K562 (cell line): ENCODE data around the gene GAB1. TPM values are rescaled to one million over a fixed set of nuclear protein-coding genes. Genes with fewer than 3 reads are reported as not detected.
A peak's percentile ranks its signal among the peaks of the same experiment; 100 is the strongest.

Experiments used
- ATAC-seq: fragments of 200-7000 bp; cut with Tn5 transposase; 3 replicates; pipeline ENCODE4 v1.9.1; 2020; ENCODE audit warnings: moderate library complexity
- BruUV-seq: library from RNA; stranded (reverse); fragments of 400-500 nt; replicated peaks from 2 replicates; lab custom pipeline; 2021; lab: Mats Ljungman, UMichigan
- CTCF ChIA-PET: fragments of 300-600 bp; formaldehyde crosslinking; extraction: SDS; loops from one replicate; lab custom pipeline; 2021; ENCODE audit warnings: low intra/inter-chr PET ratio; lab: Yijun Ruan, JAX
- POLR2A ChIA-PET: fragments of 300-600, 350-650 bp; sonication (Branson Sonifier 250); formaldehyde crosslinking; extraction: SDS; loops from one replicate; lab custom pipeline; 2021; ENCODE audit warnings: antibody characterized with exemption, inconsistent platforms; lab: Yijun Ruan, JAX
- DNase-seq, 4 experiments: peaks; one replicate each; pipeline versions ENCODE4 v3.0.0 to v3.0.0-alpha.2; 2011 to 2018; ENCODE audit warnings: low spot score in 3 of 4, mixed read lengths in 3 of 4; ENCODE audit errors: extremely low read depth in 1 of 4
- FAIRE-seq: peaks from 2 replicates; lab custom pipeline; 2011; peaks lifted over from hg19 to GRCh38; lab: Jason Lieb, UNC
- H2AFZ ChIP-seq: 2 replicates; pipeline ENCODE4 v1.6.0; 2011; ENCODE audit warnings: low read depth, low read length, control low read depth, inconsistent platforms
- H3K27ac ChIP-seq: fragments of 200-600 bp; 3 replicates; pipeline ENCODE4 v1.8.0; 2011; ENCODE audit warnings: low read depth, mild to moderate bottlenecking, control low read depth, inconsistent platforms, low read length, moderate library complexity, mixed read lengths; ENCODE audit errors: extremely low read depth
- H3K27me3 ChIP-seq, 2 experiments: fragments of 300-600 bp in 1 of 2; 2 replicates in 1 of 2; 3 replicates in 1 of 2; pipeline versions ENCODE4 v1.6.0 to v1.8.0; 2011; ENCODE audit warnings: inconsistent platforms in 2 of 2, low read length in 2 of 2, mild to moderate bottlenecking in 1 of 2, mixed read lengths in 1 of 2, moderate library complexity in 1 of 2; ENCODE audit not compliant: control insufficient read depth in 2 of 2, insufficient read depth in 2 of 2
- H3K36me3 ChIP-seq: fragments of 300-600 bp; 3 replicates; pipeline ENCODE4 v1.8.0; 2011; ENCODE audit warnings: mild to moderate bottlenecking, low read length, inconsistent platforms; ENCODE audit not compliant: control insufficient read depth, insufficient read depth
- H3K4me1 ChIP-seq, 2 experiments: fragments of 200-600 bp in 1 of 2; replicated peaks in 1 of 2; 2 replicates in 1 of 2; 3 replicates in 1 of 2; pipeline versions ENCODE4 v1.5.1 to v1.8.0; 2011; ENCODE audit warnings: inconsistent platforms in 2 of 2, low read length in 2 of 2, mild to moderate bottlenecking in 1 of 2, mixed read lengths in 1 of 2, moderate library complexity in 1 of 2; ENCODE audit not compliant: control insufficient read depth in 2 of 2, insufficient read depth in 2 of 2
- H3K4me2 ChIP-seq: 2 replicates; pipeline ENCODE4 v1.6.1; 2011; ENCODE audit warnings: low read length, control low read depth, inconsistent platforms, mixed read lengths; ENCODE audit not compliant: insufficient read depth
- H3K4me3 ChIP-seq: fragments of 200-600 bp; sonication (generic), shearing (Covaris generic); 2 replicates; pipeline ENCODE4 v1.5.1; 2016; ENCODE audit warnings: control low read depth, inconsistent platforms
- H3K79me2 ChIP-seq: fragments of 200-600 bp; 3 replicates; pipeline ENCODE4 v1.8.0; 2011; ENCODE audit warnings: low read length, inconsistent platforms; ENCODE audit not compliant: control insufficient read depth, insufficient read depth
- H3K9ac ChIP-seq, 2 experiments: 2 replicates each; pipeline versions ENCODE4 v1.6.0 to v1.6.1; 2011; ENCODE audit warnings: low read depth in 2 of 2, low read length in 2 of 2, control low read depth in 1 of 2, inconsistent platforms in 1 of 2, mild to moderate bottlenecking in 1 of 2, mixed read lengths in 1 of 2; ENCODE audit not compliant: insufficient read depth in 1 of 2
- H3K9me1 ChIP-seq: one replicate; pipeline ENCODE4 v1.6.0; 2011; ENCODE audit warnings: inconsistent platforms, mild to moderate bottlenecking, low read length, moderate library complexity; ENCODE audit not compliant: control insufficient read depth, insufficient read depth
- H3K9me3 ChIP-seq: replicated peaks from 2 replicates; pipeline ENCODE4 v1.5.1; 2011; ENCODE audit warnings: low read depth, low read length, inconsistent platforms; ENCODE audit not compliant: control insufficient read depth, insufficient read depth
- H4K20me1 ChIP-seq: replicated peaks from 2 replicates; pipeline ENCODE4 v1.6.1; 2011; ENCODE audit warnings: low read length, inconsistent platforms, mixed read lengths; ENCODE audit not compliant: control insufficient read depth, insufficient read depth
- CLOCK ChIP-seq: fragments of 250-450 bp; sonication (Bioruptor Pico); IDR thresholded peaks from 2 replicates; pipeline ENCODE4 v1.4.0; 2020; ENCODE audit warnings: mild to moderate bottlenecking, moderate library complexity, borderline replicate concordance
- CREB5 ChIP-seq: fragments of 250-450 bp; sonication (Bioruptor Pico); IDR thresholded peaks from 2 replicates; pipeline ENCODE4 v1.5.0; 2020; ENCODE audit warnings: mild to moderate bottlenecking
- GTF3C2 ChIP-seq: IDR thresholded peaks from 3 replicates; pipeline ENCODE4 v1.6.1; 2011; ENCODE audit warnings: borderline replicate concordance, mild to moderate bottlenecking, moderate library complexity; ENCODE audit not compliant: insufficient read length; ENCODE audit errors: extremely low read depth
- PPARD ChIP-seq: fragments of 250-450 bp; sonication (Bioruptor Pico); IDR thresholded peaks from 2 replicates; pipeline ENCODE4 v1.8.0; 2022; ENCODE audit warnings: inconsistent platforms, mild to moderate bottlenecking, moderate library complexity
- SMAD1 ChIP-seq: fragments of 150-350 bp; IDR thresholded peaks from 2 replicates; pipeline ENCODE4 v1.6.1; 2014; ENCODE audit warnings: low read length, low read depth; ENCODE audit not compliant: partially characterized antibody
- SOX6 ChIP-seq: fragments of 450-650 bp; IDR thresholded peaks from 2 replicates; pipeline ENCODE4 v1.6.1; 2014; ENCODE audit warnings: mild to moderate bottlenecking
- U2AF1 ChIP-seq: fragments of 200-400 bp; formaldehyde crosslinking; optimal IDR thresholded peaks from 2 replicates; pipeline ENCODE3; 2017; ENCODE audit warnings: mild to moderate bottlenecking, low read depth, low read length, moderate library complexity
- ZC3H4 ChIP-seq: sonication (generic); formaldehyde crosslinking; IDR thresholded peaks from 2 replicates; pipeline ENCODE4 v1.9.0; 2021; ENCODE audit warnings: missing genetic modification reagents, borderline replicate concordance
- ZNF212 ChIP-seq: fragments of 450-650 bp; formaldehyde crosslinking; IDR thresholded peaks from 2 replicates; pipeline ENCODE4 v1.4.0; 2020; ENCODE audit warnings: mild to moderate bottlenecking
- ZNF41 ChIP-seq: fragments of 250-450 bp; sonication (Bioruptor Pico); conservative IDR thresholded peaks from 2 replicates; pipeline ENCODE4 v1.4.0; 2020; ENCODE audit warnings: mild to moderate bottlenecking
- WGBS: fragments of 100-300 bp; shearing (Covaris generic); methylation state at CpG from one replicate; pipeline ENCODE4 v1.1.6; 2016; ENCODE audit warnings: low coverage, mixed read lengths; ENCODE audit not compliant: insufficient coverage; ENCODE audit errors: missing lambda C conversion rate; 5-methylcytosine and 5-hydroxymethylcytosine counted together
- in situ Hi-C: fragments of 300-500 bp; cut with MboI; formaldehyde crosslinking; loops from 4 replicates; pipeline ENCODE4 v1.15.0; 2018; ENCODE audit warnings: inconsistent platforms, mixed read lengths
- intact Hi-C: fragments of 100-400 bp; cut with micrococcal nuclease; formaldehyde crosslinking; loops from 2 replicates; pipeline ENCODE4 v1.14.2; 2022
- polyA plus RNA-seq, 8 experiments: library from polyadenylated mRNA; depleted of rRNA in 4 of 8; stranded (reverse) in 5 of 8; unstranded in 3 of 8; fragments of >200 nt; fragmentation: Nextera tagmentation in 2 of 8; fragmentation: Illumina TruSeq in 1 of 8; extraction: Ambion mirVana in 2 of 8; extraction: Trizol in 1 of 8; gene quantifications; 2 replicates each; pipeline versions ENCODE4 v1.2.1 to v1.2.3, GENCODE V29; 2011 to 2014; ENCODE audit warnings: inconsistent platforms in 1 of 8, missing spikeins in 1 of 8
- total RNA-seq, 7 experiments: library from RNA; depleted of rRNA in 6 of 7; stranded (reverse); fragments of >200 nt in 6 of 7; fragmentation: Illumina TruSeq in 2 of 7; extraction: Trizol in 2 of 7; gene quantifications; 2 replicates each; pipeline versions ENCODE4 v1.2.1 to v1.2.3, GENCODE V29; 2011 to 2021; ENCODE audit warnings: low replicate concordance in 1 of 7

The GAB1 gene
- total and polyA plus RNA-seq, 9 of the 15 experiments (the other 6 are each of a cell fraction or from before 2014, with no cell fraction given) = 1.3 to 14.6 (median 7.5) TPM

- BruUV-seq = no TSS peak
- no peak for ATAC-seq
- H3K9ac ChIP-seq = no peak overlapping the region
- H2AFZ ChIP-seq = peak overlapping the region; percentile 94; the same call in 1 of the 2 replicates
- ChIA-PET POLR2A (interaction anchor here (1.1 kb wide), 1 partner anchor 174 kb away, joined by 3 read pairs; the partner anchor contains the start of gene GAB1), CTCF (no interaction called here)
- peaks cover 8% of the 10 kb centered on the region for H3K36me3 ChIP-seq
- no peaks in the 10 kb centered on the region for H3K9me3 ChIP-seq
- in situ Hi-C loops (no loop called here), intact Hi-C loops (loop anchor here (5.0 to 10.0 kb wide), 2 partner anchors 175 to 623 kb away; partner anchors contain the start of gene GAB1)
- peaks cover 11% of the 10 kb centered on the region for H4K20me1 ChIP-seq
- no peaks in the 10 kb centered on the region for H3K27me3 ChIP-seq
- TF ChIP-seq ZC3H4 (CRISPR knock-in tag) (no peak), PPARD (CRISPR knock-in tag) (no peak), U2AF1 (no peak), GTF3C2 (no peak), ZNF212 (CRISPR knock-in tag) (no peak), SOX6 (no peak), SMAD1 (no peak), CREB5 (no peak), CLOCK (CRISPR knock-in tag) (no peak), ZNF41 (CRISPR knock-in tag) (no peak)
- peaks cover 35% of the 10 kb centered on the region for H3K79me2 ChIP-seq
- no peak overlapping the region for H3K4me2 ChIP-seq
- DNase-seq = no peak
- H3K9me1 ChIP-seq = no peaks in the 10 kb centered on the region
- FAIRE-seq = no peak
- WGBS = 95% methylated on average over 7 of the region's 7 CpGs
- H3K27ac ChIP-seq = no peak overlapping the region
- peaks cover 0 to 5% of the 10 kb centered on the region in 2 experiments; a peak in 3 of 5 replicates for H3K4me1 ChIP-seq
- H3K4me3 ChIP-seq = no peak overlapping the region
These were observed 175.2 kb downstream of the GAB1 start for GRCh38 chr4:143511906-143512305.
